ENCODE results near the gene ADARB2.

Gene ADARB2

GRCh38 chr10:1744524-1744923 lies 7.2 kb upstream of the ADARB2 start (continued):
- no peak for TF ChIP-seq ZNF132 (tag by site-specific recombination; IDR thresholded peaks at IDR 0.05; ENCODE audit: borderline replicate concordance)

GRCh38 chr10:1743141-1743540 lies 5.8 kb upstream of the ADARB2 start:
- Histone ChIP-seq H3K4me1 (ENCODE audit: control insufficient read depth, insufficient read depth, low read length) (no peaks in the 10 kb centered on the region), H3K27ac (ENCODE audit: extremely low read depth, low read depth, low read length) (no peak overlapping the region), H3K9me3 (ENCODE audit: control insufficient read depth, insufficient read depth, low read depth, low read length) (no peaks in the 10 kb centered on the region), H3K4me3 (ENCODE audit: low read depth, low read length) (no peak overlapping the region), H3K36me3 (ENCODE audit: control insufficient read depth in 2 of 2, insufficient read depth in 1 of 2, low read length in 2 of 2) (no peaks in the 10 kb centered on the region)
- CTCF ChIA-PET = no interaction called here
- TF ChIP-seq ZNF571 (tag by site-specific recombination; IDR thresholded peaks at IDR 0.05) (no peak), ZBTB6 (tag by site-specific recombination; IDR thresholded peaks at IDR 0.05) (no peak), ZBTB7A (tag by site-specific recombination; IDR thresholded peaks at IDR 0.05; ENCODE audit: low read depth) (no peak), HOXC10 (CRISPR knock-in tag; IDR thresholded peaks at IDR 0.05) (no peak), ZNF175 (tag by site-specific recombination; IDR thresholded peaks at IDR 0.05) (no peak)
- TF ChIP-seq, protein P1, sequence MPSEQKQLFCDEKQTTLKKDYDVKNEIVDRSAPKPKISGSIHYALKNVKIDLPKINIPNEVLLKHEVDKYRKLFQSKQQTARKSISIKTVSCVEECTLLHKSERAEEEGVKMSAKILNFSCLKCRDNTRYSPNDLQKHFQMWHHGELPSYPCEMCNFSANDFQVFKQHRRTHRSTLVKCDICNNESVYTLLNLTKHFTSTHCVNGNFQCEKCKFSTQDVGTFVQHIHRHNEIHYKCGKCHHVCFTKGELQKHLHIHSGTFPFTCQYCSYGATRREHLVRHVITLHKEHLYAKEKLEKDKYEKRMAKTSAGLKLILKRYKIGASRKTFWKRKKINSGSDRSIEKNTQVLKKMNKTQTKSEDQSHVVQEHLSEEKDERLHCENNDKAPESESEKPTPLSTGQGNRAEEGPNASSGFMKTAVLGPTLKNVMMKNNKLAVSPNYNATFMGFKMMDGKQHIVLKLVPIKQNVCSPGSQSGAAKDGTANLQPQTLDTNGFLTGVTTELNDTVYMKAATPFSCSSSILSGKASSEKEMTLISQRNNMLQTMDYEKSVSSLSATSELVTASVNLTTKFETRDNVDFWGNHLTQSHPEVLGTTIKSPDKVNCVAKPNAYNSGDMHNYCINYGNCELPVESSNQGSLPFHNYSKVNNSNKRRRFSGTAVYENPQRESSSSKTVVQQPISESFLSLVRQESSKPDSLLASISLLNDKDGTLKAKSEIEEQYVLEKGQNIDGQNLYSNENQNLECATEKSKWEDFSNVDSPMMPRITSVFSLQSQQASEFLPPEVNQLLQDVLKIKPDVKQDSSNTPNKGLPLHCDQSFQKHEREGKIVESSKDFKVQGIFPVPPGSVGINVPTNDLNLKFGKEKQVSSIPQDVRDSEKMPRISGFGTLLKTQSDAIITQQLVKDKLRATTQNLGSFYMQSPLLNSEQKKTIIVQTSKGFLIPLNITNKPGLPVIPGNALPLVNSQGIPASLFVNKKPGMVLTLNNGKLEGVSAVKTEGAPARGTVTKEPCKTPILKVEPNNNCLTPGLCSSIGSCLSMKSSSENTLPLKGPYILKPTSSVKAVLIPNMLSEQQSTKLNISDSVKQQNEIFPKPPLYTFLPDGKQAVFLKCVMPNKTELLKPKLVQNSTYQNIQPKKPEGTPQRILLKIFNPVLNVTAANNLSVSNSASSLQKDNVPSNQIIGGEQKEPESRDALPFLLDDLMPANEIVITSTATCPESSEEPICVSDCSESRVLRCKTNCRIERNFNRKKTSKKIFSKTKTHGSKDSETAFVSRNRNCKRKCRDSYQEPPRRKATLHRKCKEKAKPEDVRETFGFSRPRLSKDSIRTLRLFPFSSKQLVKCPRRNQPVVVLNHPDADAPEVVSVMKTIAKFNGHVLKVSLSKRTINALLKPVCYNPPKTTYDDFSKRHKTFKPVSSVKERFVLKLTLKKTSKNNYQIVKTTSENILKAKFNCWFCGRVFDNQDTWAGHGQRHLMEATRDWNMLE (tag by site-specific recombination; conservative IDR thresholded peaks at IDR 0.05; ENCODE audit: low read depth) = no peak
- POLR2A ChIA-PET = no interaction called here

- Histone ChIP-seq H3K9me3 (ENCODE audit: control insufficient read depth, insufficient read depth, low read depth, low read length) (no peaks in the 10 kb centered on the region), H3K4me3 (ENCODE audit: low read depth, low read length) (no peak overlapping the region), H3K36me3 (ENCODE audit: control insufficient read depth in 2 of 2, insufficient read depth in 1 of 2, low read length in 2 of 2) (no peaks in the 10 kb centered on the region), H3K4me1 (ENCODE audit: control insufficient read depth, insufficient read depth, low read length) (no peaks in the 10 kb centered on the region), H3K27ac (ENCODE audit: extremely low read depth, low read depth, low read length) (no peak overlapping the region)
- no peak for TF ChIP-seq ZNF423 (tag by site-specific recombination; IDR thresholded peaks at IDR 0.05)
- ChIA-PET POLR2A (no interaction called here), CTCF (no interaction called here)
These were observed 4.1 kb upstream of the ADARB2 start for GRCh38 chr10:1741450-1741849.

DNA sequence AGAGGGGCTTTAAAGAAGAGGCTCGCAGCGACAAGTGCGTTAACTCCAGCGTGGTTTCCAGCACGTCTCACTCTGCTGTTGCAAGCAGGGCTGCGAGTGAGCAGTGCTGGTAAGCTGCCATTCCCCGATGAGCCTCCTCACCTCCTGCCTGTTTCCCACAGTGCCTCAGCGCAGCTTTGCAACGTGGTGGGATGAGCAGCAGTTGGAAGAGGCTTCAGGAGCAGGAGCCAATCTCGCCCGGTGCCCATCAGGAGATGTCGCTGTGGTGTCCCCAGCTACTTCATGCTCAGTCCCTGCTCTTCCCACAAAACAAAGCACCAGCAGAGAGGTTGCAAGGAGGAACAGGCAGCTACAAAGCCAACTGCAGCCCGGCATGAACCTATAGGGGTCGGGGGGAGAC lies 2.4 kb upstream of the ADARB2 start:
- ChIA-PET POLR2A (no interaction called here), CTCF (interaction anchor here (0.6 to 1.1 kb wide), 2 partner anchors 319 to 350 kb away, joined by 3 read pairs; no protein-coding TSS in a partner anchor)
- no peak overlapping the region for H3K4me3 ChIP-seq (ENCODE audit: low read depth, low read length)
- no peaks in the 10 kb centered on the region for H3K36me3 ChIP-seq (ENCODE audit: control insufficient read depth in 2 of 2, insufficient read depth in 1 of 2, low read length in 2 of 2)
- no peak overlapping the region for H3K27ac ChIP-seq (ENCODE audit: extremely low read depth, low read depth, low read length)
- TF ChIP-seq ZNF416 (tag by site-specific recombination; IDR thresholded peaks at IDR 0.05) (no peak), ZNF596 (tag by site-specific recombination; IDR thresholded peaks at IDR 0.05) (no peak), ZNF274 (IDR thresholded peaks at IDR 0.05; ENCODE audit: low read length) (no peak), ZNF274 (tag by site-specific recombination; IDR thresholded peaks at IDR 0.05; ENCODE audit: borderline replicate concordance) (no peak), HOXD13 (CRISPR knock-in tag; IDR thresholded peaks at IDR 0.05; ENCODE audit: borderline replicate concordance) (no peak), ZNF776 (tag by site-specific recombination; IDR thresholded peaks at IDR 0.05; ENCODE audit: borderline replicate concordance) (no peak)
- H3K9me3 ChIP-seq (ENCODE audit: control insufficient read depth, insufficient read depth, low read depth, low read length) = no peaks in the 10 kb centered on the region
- H3K4me1 ChIP-seq (ENCODE audit: control insufficient read depth, insufficient read depth, low read length) = no peaks in the 10 kb centered on the region
